Measurements from ENCODE around the gene PTTG1IP. TPM values are rescaled to one million over a fixed set of nuclear protein-coding genes. Genes with fewer than 3 reads are reported as not detected.

Gene PTTG1IP
- total RNA-seq, 3 donors from 2014 or later (not counting 1 experiment from before 2014, with no cell fraction given): 96.8 to 144 (median 126) TPM

DNA sequence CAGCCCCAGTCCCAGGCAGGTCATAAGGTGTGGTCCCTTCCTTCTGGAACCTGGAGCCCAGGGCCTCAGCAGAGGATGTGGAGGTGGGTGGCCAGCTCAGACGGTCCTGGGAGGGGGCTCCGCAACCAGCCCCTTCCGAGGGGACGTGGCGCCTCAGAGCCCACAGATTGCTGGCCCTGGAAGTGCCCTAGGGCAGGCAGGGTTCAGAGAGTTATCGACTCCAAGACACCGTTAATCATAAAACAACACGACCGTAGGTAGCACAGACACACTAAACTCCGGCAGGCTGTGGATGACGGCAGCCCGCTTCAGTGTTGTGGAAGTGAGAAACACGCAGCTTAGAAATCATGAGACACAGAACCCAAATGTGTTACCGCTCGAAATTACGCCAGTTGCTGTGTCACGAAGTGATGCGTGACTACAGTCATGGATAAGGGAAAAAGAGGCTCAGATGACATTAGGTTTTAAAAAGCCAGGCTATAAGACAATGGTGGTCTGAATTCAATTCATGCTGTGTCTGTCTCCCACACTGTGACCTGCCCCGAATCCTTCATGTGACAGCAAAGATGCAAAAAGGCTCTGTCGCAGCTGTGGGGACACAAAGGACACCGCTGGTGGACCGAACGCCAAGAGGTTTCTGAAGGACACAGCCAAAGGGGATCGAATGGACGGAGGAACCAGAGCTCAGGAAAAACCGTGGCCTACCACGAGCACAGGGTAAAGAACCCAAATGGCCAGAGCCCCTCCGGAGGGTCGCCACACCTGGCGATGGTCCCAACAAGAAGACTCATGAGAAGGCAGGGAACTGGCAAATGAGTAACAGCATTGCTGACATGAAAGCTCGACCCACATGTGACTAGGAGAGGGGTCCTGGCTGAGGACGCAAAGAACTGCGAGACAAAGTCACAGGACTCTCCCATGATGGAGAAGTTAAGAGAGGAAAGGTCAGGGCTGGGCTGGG, 53.9 kb downstream of the PTTG1IP start:
- peaks cover 14% of the 10 kb centered on the region for H3K9me3 ChIP-seq (ENCODE audit: control insufficient read depth, insufficient read depth, low read length)
- no peak overlapping the region for H3K27ac ChIP-seq (ENCODE audit: low read length)
- no peak for ATAC-seq
- TF ChIP-seq, protein P1, sequence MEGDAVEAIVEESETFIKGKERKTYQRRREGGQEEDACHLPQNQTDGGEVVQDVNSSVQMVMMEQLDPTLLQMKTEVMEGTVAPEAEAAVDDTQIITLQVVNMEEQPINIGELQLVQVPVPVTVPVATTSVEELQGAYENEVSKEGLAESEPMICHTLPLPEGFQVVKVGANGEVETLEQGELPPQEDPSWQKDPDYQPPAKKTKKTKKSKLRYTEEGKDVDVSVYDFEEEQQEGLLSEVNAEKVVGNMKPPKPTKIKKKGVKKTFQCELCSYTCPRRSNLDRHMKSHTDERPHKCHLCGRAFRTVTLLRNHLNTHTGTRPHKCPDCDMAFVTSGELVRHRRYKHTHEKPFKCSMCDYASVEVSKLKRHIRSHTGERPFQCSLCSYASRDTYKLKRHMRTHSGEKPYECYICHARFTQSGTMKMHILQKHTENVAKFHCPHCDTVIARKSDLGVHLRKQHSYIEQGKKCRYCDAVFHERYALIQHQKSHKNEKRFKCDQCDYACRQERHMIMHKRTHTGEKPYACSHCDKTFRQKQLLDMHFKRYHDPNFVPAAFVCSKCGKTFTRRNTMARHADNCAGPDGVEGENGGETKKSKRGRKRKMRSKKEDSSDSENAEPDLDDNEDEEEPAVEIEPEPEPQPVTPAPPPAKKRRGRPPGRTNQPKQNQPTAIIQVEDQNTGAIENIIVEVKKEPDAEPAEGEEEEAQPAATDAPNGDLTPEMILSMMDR (IDR thresholded peaks at IDR 0.05): no peak
- Mint-ChIP-seq H3K4me3 (peak overlapping the region; percentile 59), H3K9me3 (peaks cover 7% of the 10 kb centered on the region in 2 donors), H3K27me3 (ENCODE audit: low read depth in 2 of 2) (peaks cover 0 to 6% of the 10 kb centered on the region in 2 donors), H3K36me3 (peaks cover 12% of the 10 kb centered on the region), H3K4me1 (peaks cover 1 to 6% of the 10 kb centered on the region in 2 donors), H3K27ac (peak overlapping the region; percentile 21 to 51)
- H3K36me3 ChIP-seq (ENCODE audit: control insufficient read depth, insufficient read depth, low read length): no peaks in the 10 kb centered on the region
- DNase-seq: peak in 1 of 2 donors; percentile 25
- WGBS (ENCODE audit: insufficient coverage): 97% methylated on average over 33 of the region's 33 CpGs
- intact Hi-C loops (cut with micrococcal nuclease): loop anchor here (2.0 kb wide), 1 partner anchor 55 kb away; no protein-coding TSS in a partner anchor
- no peak overlapping the region for H3K4me3 ChIP-seq (ENCODE audit: low read length)
- H3K4me1 ChIP-seq (ENCODE audit: control insufficient read depth, insufficient read depth, low read length): peaks cover 14% of the 10 kb centered on the region
- no peaks in the 10 kb centered on the region for H3K27me3 ChIP-seq (ENCODE audit: control insufficient read depth, insufficient read depth, low read length)

DNA sequence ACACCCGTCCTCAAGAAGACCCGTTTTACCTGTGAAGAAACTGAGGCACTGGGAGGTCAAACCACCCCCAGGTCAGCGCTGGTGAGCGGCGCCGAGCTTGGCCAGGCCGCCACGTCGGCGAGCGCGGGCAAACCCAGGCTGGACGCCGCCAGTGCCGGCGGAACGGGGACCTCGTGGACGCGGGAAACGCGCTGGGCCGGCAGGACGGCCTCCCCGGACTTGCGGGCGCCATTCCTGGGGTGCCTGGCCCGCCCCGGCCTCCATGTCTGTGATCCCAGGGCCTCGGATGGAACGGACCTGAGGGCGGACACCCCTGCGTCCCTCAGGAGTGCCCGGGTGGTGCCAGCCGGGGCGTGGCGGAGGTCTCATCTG, 54.9 kb downstream of the PTTG1IP start:
- intact Hi-C loops (cut with micrococcal nuclease): loop anchor here (2.0 kb wide), 1 partner anchor 56 kb away; no protein-coding TSS in a partner anchor
- ATAC-seq: no peak
- H3K36me3 Mint-ChIP-seq: peaks cover 12% of the 10 kb centered on the region

DNA sequence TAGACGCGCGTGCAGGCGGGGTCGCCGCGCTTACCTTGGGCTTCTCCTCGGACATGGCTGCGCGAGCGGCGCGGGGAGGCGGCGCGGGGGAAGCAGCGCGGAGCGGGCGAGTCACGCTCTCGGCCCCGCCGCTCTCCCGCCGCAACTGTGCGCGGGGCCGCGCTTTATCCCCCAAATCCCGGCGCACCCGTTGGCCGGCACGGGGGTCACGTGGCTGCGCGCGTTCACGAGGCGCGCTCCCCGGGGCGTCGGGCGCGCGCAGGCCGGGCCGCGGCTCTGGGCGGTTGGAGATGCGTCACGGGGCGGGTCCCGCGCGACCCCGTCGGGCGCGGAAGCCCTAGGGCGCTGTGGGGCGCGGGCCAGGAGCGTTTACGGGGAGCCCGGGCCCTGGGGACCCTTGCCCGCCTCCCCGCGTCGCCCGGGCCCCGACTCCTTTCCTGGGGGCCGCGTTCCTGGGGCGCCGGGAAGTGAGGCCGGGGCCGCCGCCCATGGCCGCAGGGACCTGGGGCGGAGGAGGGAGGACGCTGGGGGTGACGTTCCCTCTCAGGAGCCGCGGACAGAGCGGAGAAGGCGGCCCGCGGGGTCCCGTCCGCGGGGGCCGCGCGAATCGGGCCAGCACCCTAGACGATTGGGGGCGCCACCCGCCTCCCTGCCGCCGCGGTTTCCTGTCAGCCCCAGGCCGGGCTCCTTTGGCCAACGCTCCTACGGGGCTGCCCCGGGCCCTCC, 55.4 kb downstream of the PTTG1IP start, which contains the start of gene SUMO3:
SUMO3 (minus strand) TSS at position 149 of the 726 bp plus-strand sequence; CDS start at position 55, 94 bp downstream.
- Mint-ChIP-seq H3K27me3 (ENCODE audit: low read depth in 2 of 2) (no peaks in the 10 kb centered on the region), H3K9me3 (peaks cover 7% of the 10 kb centered on the region in 2 donors), H3K36me3 (peaks cover 12% of the 10 kb centered on the region), H3K27ac (peak within 1 kb of the TSS in 1 of 2 donors; percentile 82), H3K4me3 (peak within 1 kb of the TSS; percentile 79), H3K4me1 (peaks cover 6 to 8% of the 10 kb centered on the region in 2 donors)
- Histone ChIP-seq H3K27me3 (ENCODE audit: control insufficient read depth, insufficient read depth, low read length) (no peaks in the 10 kb centered on the region), H3K4me3 (ENCODE audit: low read length) (peak within 1 kb of the TSS; percentile 43), H3K4me1 (ENCODE audit: control insufficient read depth, insufficient read depth, low read length) (peaks cover 14% of the 10 kb centered on the region), H3K27ac (ENCODE audit: low read length) (peak within 1 kb of the TSS; percentile 73), H3K9me3 (ENCODE audit: control insufficient read depth, insufficient read depth, low read length) (peaks cover 11% of the 10 kb centered on the region), H3K36me3 (ENCODE audit: control insufficient read depth, insufficient read depth, low read length) (no peaks in the 10 kb centered on the region)
- peak; percentile 73 to 87 (median 74) for ATAC-seq
- intact Hi-C loops (cut with micrococcal nuclease): loop anchor here (2.0 kb wide), 1 partner anchor 57 kb away; no protein-coding TSS in a partner anchor
- TF ChIP-seq, protein P1 (IDR thresholded peaks at IDR 0.05): no peak
- DNase-seq: peak; percentile 93 to 95
- WGBS (ENCODE audit: insufficient coverage): under 1% methylated on average over 108 of the region's 108 CpGs

More for the DNA sequence above, 54.9 kb downstream of the PTTG1IP start:
- Mint-ChIP-seq H3K9me3 (peaks cover 7% of the 10 kb centered on the region in 2 donors), H3K27ac (peak overlapping the region in 1 of 2 donors; percentile 82), H3K4me1 (peaks cover 6 to 8% of the 10 kb centered on the region in 2 donors), H3K27me3 (ENCODE audit: low read depth in 2 of 2) (peaks cover 0 to 4% of the 10 kb centered on the region in 2 donors), H3K4me3 (peak overlapping the region; percentile 58)
- TF ChIP-seq, protein P1 (IDR thresholded peaks at IDR 0.05): no peak
- whole genome bisulfite sequencing (ENCODE audit: insufficient coverage): 62% methylated on average over 37 of the region's 37 CpGs
- Histone ChIP-seq H3K27me3 (ENCODE audit: control insufficient read depth, insufficient read depth, low read length) (no peaks in the 10 kb centered on the region), H3K36me3 (ENCODE audit: control insufficient read depth, insufficient read depth, low read length) (no peaks in the 10 kb centered on the region), H3K4me3 (ENCODE audit: low read length) (peak overlapping the region; percentile 43), H3K27ac (ENCODE audit: low read length) (peak overlapping the region; percentile 73), H3K9me3 (ENCODE audit: control insufficient read depth, insufficient read depth, low read length) (peaks cover 14% of the 10 kb centered on the region), H3K4me1 (ENCODE audit: control insufficient read depth, insufficient read depth, low read length) (peaks cover 14% of the 10 kb centered on the region)
- peak in 1 of 2 donors; percentile 17 for DNase-seq

All from natural killer cell (primary cell).